ENCODE results near the gene CTNNBL1.

DNA sequence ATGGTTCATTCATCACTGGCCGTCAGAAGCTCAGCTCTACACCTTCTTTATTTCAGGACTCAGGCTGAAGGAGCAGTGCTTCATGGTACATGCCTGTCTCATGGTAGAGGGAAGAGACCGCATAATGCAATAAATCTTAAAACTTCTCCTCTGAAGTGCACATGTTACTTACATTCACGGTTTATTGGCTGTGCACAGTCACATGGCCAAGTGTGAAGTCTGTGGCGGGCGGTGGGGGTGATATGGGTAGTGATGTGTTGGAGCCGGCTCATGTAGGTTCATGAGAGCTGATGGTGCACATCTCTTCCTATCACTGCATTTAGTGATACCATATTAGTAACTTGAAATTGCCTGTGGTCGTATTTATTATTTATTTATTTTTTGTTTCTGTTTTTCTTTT, 102.9 kb downstream of the CTNNBL1 start:
- TF ChIP-seq ZFX (IDR thresholded peaks at IDR 0.05) (no peak), POLR2A (IDR thresholded peaks at IDR 0.05; ENCODE audit: borderline replicate concordance, extremely low read depth, insufficient read depth, insufficient read length) (no peak), POLR2AphosphoS5 (IDR thresholded peaks at IDR 0.05; ENCODE audit: low read depth, low read length) (no peak)

All from HCT116 (cell line).